Embryonic facial prominence (tissue), 1 donor: ENCODE results near the gene MIOX.

ENCODE experiments used
- DNase-seq: peaks from one replicate; pipeline ENCODE4 v3.0.0-alpha.2; 2016; ENCODE audit errors: extremely low spot score

MIOX gene

DNA sequence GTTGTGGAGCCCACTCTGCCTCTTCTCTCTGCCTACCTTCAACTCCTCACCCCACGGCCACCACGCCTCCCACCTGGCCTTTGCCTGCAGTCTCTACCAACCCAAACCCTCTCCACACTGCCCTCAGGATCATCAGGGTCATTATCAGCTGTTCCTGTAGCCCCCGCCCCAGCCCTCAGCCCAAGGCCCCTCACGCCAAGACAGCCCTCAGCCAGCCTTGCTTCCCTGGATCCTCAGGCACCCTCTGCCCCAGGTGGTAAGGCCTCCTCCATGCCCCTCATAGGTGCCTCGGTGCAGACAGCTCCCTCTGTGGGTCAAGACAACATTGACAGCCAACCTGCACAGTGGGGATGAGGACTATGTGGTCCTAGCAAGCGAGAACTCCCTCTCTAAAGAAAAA is 13.6 kb upstream of the MIOX start:
- no peak for DNase-seq

DNA sequence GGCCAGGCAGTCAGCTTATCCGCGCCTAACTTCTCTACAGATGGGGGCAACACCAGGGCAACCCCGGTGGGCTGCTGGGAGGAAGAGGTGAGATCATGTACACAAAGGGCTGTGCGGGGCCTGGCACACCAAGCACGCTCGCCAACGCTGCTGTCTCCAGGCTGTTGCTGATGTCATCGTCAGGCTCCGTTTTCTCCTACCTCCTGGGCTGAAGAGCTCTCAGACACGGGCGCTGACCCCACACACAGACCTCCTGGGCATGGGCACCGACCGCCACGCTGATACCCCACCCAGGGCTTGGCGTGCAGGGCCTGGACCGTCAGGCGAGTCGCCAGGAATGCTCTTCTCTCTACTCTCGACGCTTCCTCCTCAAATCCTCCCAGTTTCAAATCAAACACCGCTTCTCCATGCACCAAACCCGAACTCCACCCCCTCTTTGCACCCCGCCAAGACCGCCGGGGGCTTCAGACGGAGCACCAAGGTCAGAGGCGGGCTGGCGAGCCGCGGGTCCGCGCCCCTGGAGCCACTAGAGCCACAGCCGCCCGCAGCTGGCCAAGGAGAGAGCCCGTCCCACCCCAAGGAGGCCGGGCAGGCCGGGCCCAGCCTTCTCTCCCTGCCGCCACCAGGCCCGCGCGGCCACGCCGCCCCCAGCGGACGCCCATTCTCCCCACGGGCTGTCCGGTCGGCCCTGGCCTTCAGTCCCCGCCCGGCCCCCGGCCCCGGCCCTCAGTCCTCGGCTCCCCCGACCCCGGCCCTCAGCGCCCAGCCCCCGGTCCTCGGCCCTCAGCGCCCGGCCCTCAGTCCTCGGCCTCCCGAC is 12.6 kb upstream of the MIOX start:
- no peak for DNase-seq

DNA sequence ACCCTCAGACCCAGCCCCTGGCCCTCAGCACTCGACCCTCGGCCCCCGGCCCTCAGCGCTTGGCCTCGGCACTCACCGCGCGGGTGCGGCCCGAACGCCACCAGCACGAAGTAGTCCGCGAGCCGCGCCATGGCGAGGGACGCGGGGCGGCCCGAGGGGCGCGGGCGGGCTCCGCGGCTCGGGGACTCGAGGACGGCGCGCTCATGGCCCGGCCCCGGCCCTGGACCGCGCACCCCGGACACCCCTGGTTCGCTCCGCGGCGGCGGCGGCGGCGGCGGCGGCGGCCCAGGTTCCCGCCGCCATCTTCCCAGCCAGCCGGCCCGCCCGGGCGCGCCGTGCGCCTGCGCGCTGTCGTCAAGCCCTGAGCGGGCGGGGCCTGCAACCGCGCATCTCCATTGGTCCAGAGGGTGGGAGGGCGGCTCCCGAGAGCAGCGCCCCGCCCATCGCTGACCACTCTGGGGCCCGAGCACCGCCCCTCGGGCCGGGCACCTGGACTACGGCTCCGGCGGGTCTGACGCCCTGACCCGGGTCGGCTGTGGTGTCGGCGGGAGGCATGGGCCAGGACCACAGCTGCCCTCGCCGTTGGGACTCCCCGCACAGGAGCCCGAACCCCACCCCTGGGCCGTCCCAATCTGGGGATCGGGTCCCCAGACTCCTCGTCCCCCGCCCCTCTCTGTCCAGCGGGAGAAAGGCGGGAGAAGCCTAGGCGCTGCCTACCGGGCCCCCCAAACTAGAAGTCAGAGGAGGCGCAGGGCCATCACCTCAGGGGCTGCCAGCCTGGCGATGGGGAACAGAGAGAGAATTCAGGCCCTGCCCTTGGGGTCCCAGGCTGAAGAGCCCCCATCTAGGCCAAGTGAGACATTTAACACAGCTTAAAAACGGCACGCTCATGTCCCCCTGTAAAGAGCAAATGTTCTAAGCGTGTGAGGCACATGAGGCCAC is 11.7 kb upstream of the MIOX start, which contains the start of gene SBF1:
SBF1 (minus strand) TSS at position 326 of the 942 bp plus-strand sequence; CDS start at position 131, 195 bp downstream.
- DNase-seq: peak; percentile 76

DNA sequence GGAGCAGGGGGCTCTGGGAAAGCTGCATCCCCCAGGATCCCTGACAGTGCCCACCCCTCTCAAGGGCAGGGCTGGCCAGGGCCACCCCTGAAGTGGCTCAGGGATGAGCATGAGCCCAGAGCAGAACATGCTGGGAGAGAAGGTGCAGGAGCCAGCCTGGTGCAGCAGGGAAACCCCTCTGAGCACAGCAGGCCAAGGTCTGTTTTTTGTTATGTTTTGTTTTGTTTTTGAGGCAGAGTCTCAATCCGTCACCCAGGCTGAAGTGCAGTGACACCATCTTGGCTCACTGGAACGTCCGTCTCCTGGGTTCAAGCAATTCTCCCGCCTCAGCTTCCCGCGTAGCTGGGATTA is 11.0 kb upstream of the MIOX start:
- no peak for DNase-seq

DNA sequence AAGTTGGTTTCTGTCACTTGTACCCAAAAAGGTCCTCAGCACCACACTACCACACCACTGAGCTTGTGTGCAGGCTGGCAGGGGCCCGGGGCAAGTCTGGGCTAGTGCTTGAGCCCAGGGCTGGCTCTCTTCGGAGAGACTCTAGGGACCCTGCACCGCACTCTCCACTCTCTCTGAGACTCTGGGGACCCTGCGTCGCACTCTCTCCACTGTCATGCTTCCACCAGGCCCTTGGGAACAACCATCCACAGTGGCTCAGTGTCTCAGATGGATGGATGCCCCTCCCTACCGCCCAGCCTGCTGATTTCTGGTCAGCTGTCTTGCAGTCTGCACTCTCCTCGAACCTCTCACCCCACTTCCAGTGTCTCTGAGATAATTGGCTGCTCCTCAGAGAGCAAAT is 9.8 kb upstream of the MIOX start:
- no peak for DNase-seq

DNA sequence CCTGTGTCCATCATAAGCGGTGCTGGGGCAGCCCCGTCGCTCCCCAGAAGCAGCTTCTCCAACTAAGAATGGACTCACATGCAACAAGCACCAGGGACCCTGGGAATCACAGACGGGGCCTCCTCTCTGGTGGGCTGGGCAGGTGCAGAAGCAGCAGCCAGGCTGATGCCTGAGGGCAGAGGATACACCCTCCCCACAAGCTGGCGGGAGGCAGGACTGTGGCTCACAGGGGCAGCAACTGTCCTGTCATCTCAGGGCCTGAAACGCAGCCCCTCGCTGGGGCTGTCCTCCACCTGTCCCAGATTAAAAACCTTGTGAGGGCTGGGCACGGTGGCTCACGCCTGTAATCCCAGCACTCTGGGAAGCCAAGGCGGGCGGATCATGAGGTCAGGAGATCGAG is 8.7 kb upstream of the MIOX start:
- DNase-seq: no peak

DNA sequence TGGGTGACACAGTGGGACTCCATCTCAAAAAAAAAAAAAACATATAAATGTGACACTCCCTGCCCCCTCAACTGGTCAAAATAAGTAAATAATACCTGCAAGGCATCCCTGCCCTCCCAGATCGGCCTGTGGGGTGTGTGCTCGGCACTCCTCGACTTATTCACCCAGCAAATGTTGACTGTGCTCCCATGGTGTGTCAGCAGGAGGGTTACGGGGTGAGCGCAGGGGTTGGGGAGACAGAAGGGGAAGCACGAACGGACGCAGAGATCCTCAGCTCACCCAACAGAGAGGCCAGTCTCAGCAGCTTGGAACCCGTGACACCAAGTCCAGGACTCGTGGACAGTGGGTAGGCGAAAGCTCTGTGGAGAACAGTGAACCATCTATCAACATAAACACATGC is 6.9 kb upstream of the MIOX start:
- no peak for DNase-seq

DNA sequence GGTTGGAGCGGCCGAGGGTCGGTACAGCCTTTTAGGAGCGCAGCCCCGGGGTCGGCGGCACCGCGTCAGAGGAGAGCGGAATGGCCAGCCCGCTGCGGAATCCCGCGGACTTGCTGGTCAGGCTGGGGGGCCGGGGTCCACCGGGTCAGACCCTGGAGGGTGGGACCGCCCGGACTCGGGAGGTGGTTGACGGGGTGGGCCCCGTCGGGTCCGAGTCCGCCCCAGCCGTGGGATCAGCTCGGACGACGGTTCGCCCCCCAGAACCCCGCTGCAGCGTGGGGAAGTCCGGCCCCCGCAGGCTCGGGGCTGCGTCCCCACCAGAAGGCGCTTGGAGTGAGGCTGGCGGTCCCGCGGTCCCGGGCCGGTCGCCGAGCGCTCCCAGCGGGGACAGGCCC is 5.6 kb upstream of the MIOX start:
- DNase-seq: no peak

DNA sequence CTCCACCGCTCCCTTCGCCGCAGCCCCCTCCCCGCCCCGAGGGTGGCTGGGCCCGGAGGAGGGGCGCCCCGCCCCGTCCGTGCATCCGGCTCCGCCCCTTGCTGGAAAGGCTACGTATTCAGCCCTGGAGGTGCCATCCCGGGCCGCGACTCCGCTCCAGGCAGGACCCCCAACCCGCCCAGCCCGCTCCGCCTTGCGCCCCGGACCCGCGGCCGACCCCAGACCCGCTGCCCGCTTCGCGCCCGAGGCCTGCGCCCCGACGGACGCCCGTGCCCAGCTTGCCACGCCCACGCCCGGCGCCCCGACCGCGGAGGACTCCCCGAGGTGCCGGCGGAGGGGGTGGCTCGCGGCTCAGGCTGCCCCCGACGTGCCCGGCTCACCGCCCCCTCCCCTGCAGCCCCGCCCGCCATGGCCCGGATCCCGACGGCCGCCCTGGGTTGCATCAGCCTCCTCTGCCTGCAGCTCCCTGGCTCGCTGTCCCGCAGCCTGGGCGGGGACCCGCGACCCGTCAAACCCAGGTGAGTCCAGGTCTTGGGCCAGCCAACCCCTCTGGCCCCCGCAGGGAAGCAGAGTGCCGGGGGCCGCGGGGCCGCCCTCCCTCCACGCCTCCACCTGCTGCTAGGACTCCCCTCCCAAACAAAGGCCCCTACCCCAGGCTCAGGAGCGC is 5.1 kb upstream of the MIOX start, which contains the start of gene ADM2:
ADM2 (plus strand) TSS at position 104 of the 667 bp plus-strand sequence; CDS start at position 409, 305 bp downstream.
- no peak for DNase-seq

DNA sequence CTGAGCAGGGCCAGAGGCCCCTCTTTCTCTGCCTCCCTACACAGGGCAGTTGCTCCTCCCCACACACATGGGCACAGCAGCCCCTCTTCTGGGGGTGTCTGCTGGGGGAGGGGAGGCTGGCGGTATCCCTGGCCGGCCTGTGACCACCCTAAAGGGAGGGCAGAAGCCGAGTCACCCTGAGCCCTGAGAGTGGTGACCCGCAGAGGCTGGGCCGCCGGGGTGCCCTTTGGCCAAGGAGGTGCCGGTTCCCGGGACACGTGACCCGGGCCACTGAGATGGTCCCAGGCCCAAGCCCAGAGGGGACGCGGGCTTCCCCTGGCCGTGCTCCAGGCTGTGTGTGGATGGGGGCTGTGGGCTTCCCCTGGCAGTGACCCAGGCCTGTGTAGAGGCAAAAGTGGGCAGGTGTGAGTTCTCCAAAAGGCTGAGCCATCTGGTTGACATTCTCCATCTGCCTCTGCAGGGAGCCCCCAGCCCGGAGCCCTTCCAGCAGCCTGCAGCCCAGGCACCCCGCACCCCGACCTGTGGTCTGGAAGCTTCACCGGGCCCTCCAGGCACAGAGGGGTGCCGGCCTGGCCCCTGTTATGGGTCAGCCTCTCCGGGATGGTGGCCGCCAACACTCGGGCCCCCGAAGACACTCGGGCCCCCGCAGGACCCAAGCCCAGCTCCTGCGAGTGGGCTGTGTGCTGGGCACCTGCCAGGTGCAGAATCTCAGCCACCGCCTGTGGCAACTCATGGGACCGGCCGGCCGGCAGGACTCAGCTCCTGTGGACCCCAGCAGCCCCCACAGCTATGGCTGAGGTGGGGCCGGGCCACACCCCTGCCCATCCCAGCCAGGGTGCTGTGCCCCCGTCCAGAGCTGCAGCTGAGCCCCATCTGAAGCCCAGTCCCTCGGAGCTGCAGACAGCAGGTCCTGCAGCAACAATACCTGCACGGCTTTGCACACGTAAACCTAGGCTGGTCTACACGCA is 4.3 kb upstream of the MIOX start:
- DNase-seq: no peak

DNA sequence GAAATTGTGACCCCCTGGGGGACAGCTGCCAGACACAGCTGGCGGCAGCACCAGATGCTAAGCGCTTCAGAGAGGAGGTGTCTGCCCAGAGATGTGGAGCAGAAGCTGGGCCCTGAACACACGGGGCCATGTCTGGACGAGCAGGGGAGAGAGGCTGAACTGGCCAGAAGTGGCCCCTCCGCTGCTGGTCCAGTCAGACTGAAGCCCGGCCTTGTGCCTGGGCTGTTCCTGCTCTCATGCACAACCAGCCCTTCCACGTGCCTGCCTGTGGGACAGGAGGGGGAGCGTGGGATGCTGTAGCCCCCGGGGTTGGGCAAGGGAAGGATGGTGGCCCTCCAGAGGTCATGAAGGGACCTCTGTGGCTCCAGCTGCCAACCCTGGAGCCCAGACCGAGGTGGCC is 3.6 kb upstream of the MIOX start:
- no peak for DNase-seq

DNA sequence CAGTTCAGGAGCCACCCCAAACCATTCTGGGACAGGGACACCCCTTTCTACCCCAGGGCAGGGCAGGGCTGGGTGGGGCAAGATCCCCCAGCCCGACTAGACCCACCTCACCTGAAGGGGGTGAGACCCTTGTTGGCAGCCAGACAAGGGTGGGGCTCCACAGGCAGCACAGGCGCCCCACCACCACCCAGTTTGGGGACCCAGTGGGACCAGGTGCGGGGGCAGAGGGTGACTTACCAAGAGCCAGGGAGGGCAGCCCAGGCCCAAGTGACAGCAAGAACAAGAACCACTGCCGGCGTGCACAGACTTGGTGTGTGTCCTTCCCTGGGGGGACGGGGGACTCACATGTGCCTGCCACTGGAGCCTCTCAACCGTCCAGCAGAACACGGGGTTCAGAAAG is 3.1 kb upstream of the MIOX start:
- no peak for DNase-seq

DNA sequence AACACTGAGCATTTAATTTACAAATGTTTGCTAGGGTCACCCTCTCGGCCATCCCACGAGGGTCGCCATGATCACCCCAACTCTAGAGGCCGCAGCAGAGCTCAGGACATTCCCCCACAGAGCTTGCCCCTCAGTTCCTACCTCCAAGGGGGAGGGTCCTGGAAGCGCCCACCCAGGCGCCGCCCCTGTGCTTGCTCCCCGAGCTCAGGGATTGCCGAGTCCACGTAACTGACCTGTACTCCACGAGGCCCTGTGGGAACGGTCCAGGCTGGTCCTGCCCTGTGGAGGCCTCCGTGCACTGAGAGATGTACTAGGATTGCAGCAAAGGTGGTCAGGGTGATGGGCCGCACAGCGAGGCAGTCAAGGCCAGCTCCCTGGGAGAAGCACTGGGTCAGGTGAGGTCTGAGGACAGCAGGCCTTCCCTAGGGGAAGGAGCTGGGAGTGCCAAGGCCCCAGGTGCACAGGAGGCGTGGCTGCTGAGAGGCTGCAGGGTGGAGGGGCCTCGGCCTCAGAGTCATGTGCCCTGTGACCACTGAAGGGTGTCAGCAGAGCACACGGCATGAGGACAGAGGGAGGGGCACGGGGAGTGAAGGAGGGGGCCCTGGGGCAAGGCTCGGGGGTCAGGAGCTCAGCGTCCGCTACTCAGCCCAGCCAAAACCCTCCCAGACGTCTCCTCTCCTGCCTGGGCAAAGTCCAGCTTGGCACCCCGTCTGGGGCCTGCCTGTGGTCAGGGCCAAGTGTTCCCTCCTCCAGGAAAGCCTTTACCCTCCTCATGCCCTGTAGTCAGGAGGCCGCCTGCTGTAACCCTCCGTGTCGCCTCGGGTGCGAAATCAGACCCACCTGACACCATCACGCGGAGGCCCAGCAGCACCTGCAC is 2.4 kb upstream of the MIOX start:
- DNase-seq: no peak

DNA sequence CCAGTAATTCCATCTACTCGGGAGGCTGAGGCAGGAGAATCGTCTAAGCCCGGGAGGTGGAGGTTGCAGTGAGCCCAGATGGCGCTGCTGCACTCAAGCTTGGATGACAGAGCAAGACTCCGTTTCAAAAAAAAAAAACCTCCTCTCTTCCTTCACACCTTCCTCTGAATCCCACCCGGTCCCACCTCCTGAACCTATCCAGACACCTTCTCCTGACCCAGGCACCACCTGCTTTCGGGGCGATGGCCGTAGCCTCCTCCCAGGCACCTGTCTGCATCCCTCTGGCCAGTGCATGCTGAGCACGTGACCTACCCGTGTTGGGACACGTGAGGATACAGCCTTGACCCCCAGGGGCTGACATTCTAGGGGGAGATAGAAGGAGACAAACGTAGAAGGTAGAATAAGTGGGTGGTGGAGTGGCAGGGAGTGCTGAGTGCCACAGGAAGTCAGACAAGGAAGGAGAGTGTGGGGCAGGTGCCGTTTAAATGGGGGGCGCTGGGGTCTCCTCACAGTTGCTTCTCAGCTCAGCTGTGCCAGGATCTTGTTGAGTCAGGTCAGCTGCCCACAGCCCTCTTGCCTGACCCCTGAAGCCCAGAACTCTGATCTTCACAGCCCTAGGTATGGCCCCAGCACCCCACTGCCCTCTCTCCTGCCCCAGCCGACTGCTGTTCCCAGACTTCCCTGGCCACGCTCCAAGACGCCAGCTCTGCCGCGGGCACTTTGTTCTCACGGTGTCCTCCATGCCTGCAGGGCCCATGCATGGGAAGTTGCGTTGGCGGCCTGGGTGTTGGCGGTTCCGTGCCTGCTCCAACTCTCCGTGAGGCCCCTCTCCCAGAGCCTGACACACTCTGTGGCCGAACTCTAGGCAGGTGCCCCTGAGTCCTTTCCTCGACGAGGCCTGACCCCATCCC is 1.2 kb upstream of the MIOX start:
- no peak for DNase-seq

DNA sequence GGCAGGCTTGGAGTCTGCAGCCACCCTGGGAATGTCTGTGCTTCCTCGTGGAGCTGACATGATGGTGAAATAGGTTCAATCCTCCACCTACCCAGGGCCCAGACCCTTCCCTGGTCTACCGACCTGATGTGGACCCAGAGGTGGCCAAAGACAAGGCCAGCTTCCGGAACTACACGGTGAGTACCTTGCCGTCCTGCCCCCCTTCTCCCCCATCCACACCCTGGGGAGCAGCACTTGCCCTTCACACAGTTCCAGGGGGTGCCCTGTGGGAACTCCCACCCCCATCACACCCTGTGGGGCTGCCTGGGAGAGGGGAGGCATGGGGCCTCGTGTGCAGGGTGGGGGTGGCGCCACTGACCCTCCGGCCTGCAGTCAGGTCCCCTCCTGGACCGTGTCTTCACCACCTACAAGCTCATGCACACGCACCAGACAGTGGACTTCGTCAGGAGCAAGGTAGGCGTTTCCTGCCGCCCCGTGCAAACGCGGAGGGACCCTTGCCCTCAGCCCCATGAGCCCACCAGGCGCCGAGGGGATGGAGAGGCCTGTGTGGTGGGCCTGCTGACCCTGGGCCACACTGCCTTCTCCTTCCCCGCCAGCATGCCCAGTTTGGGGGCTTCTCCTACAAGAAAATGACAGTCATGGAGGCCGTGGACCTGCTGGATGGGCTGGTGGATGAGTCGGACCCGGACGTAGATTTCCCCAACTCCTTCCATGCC is 789 bp downstream of the MIOX start:
- DNase-seq: no peak

DNA sequence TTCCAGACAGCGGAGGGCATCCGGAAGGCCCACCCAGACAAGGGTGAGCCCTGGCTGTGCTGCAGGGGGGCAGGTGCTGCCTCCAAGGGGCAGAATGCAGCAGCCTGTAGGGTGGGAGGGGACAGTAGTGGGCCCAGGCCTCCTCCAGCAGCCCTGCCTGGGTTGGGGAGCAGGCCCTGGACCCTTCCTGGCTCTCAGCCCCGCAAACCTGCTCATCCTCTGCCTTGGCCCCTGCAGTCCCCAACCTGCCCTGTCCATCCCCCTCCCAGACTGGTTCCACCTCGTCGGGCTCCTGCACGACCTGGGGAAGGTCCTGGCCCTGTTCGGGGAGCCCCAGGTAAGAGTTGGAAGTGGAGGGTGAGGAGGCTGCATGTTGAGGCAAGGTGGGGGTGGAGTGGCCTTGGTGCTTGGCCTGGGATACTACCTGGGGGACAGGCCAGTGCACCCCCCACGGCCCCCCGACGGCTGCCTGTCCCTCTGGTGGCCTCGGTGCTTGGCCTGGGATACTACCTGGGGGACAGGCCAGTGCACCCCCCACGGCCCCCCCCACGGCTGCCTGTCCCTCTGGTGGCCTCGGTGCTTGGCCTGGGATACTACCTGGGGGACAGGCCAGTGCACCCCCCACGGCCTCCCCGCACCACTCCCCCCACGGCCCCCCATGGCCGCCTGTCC is 1.5 kb downstream of the MIOX start:
- DNase-seq: no peak

DNA sequence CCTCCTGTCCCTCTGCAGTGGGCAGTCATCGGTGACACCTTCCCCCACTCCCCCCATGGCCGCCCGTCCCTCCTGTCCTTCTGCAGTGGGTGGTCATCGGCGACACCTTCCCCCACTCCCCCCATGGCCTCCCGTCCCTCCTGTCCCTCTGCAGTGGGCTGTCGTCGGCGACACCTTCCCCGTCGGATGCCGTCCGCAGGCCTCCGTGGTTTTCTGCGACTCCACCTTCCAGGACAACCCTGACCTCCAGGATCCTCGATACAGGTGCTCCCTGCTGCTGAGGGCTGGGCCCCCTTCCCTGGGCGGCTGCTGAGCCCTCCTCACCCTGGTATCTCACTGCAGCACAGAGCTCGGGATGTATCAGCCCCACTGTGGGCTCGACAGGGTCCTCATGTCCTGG is 2.2 kb downstream of the MIOX start:
- DNase-seq: no peak
